Breast epithelium (tissue), 4 donors: ENCODE measurements around the gene BOK. TPM values are rescaled to one million over a fixed set of nuclear protein-coding genes. Genes with fewer than 3 reads are reported as not detected.

Experiments
- DNase-seq, 2 donors: peaks; one replicate each; pipeline ENCODE4 v3.0.0-alpha.2; 2019; ENCODE audit warnings: low spot score in 2 of 2
- H3K27ac ChIP-seq, 2 donors: fragments of 200-600 bp; sonication (generic) in 1 of 2; one replicate each; pipeline ENCODE4 v1.5.1; 2016 to 2019; ENCODE audit warnings: mild to moderate bottlenecking in 1 of 2
- H3K27me3 ChIP-seq, 2 donors: fragments of 200-600 bp; sonication (generic) in 1 of 2; one replicate each; pipeline versions ENCODE4 v1.5.1 to v1.6.0; 2017 to 2019; ENCODE audit warnings: control low read depth in 1 of 2, mild to moderate bottlenecking in 1 of 2
- H3K36me3 ChIP-seq: fragments of 200-600 bp; one replicate; pipeline ENCODE4 v1.5.1; 2019
- H3K4me1 ChIP-seq, 2 donors: fragments of 200-600 bp; sonication (generic); one replicate each; pipeline ENCODE4 v1.5.1; 2016 to 2019; ENCODE audit warnings: control low read depth in 1 of 2
- H3K4me3 ChIP-seq, 3 donors: fragments of 200-600 bp; sonication (generic); 1 replicate in 2 of 3; 2 replicates in 1 of 3; pipeline ENCODE4 v1.5.1; 2016 to 2019; ENCODE audit warnings: mild to moderate bottlenecking in 3 of 3, moderate library complexity in 2 of 3
- H3K9me3 ChIP-seq, 2 donors: fragments of 200-600 bp; sonication (generic) in 1 of 2; one replicate each; pipeline ENCODE4 v1.5.1; 2016 to 2019; ENCODE audit warnings: control low read depth in 1 of 2
- POLR2A ChIP-seq: fragments of 450-650 bp; IDR thresholded peaks from one replicate; pipeline ENCODE4 v1.6.1; 2016; ENCODE audit warnings: antibody characterized with exemption, mild to moderate bottlenecking, moderate library complexity
- POLR2AphosphoS5 ChIP-seq, 3 donors: sonication (generic); formaldehyde crosslinking; IDR thresholded peaks; one replicate each; pipeline ENCODE4 v1.6.1; 2017; ENCODE audit warnings: antibody characterized with exemption in 3 of 3
- intact Hi-C: fragments of 100-400 bp; cut with DNase I; formaldehyde crosslinking; loops from one replicate; pipeline ENCODE4 v1.15.1; 2023; ENCODE audit warnings: low total_unique reads
- total RNA-seq, 3 donors: library from RNA; depleted of rRNA; stranded (reverse); fragments of >200 nt; gene quantifications; one replicate each; pipeline ENCODE4 v1.1.0, GENCODE V29; 2016
- TF ChIP-seq, protein P1 (sequence below), 3 donors: fragments of 450-650 bp; IDR thresholded peaks; one replicate each; pipeline ENCODE4 v1.5.1; 2016 to 2017; ENCODE audit warnings: antibody characterized with exemption in 3 of 3, mild to moderate bottlenecking in 3 of 3, moderate library complexity in 3 of 3

The BOK gene
- total RNA-seq, 3 donors from 2014 or later, result 32.2 to 77.6 (median 40.3) TPM

- Histone ChIP-seq H3K4me1 (peaks cover 0 to 7% of the 10 kb centered on the region in 2 donors), H3K36me3 (no peaks in the 10 kb centered on the region), H3K27ac (no peak overlapping the region), H3K9me3 (no peaks in the 10 kb centered on the region), H3K27me3 (no peaks in the 10 kb centered on the region), H3K4me3 (no peak overlapping the region)
- intact Hi-C loops, result no loop called here
- TF ChIP-seq POLR2AphosphoS5 (IDR thresholded peaks at IDR 0.05) (no peak), POLR2A (no peak)
- TF ChIP-seq, protein P1, sequence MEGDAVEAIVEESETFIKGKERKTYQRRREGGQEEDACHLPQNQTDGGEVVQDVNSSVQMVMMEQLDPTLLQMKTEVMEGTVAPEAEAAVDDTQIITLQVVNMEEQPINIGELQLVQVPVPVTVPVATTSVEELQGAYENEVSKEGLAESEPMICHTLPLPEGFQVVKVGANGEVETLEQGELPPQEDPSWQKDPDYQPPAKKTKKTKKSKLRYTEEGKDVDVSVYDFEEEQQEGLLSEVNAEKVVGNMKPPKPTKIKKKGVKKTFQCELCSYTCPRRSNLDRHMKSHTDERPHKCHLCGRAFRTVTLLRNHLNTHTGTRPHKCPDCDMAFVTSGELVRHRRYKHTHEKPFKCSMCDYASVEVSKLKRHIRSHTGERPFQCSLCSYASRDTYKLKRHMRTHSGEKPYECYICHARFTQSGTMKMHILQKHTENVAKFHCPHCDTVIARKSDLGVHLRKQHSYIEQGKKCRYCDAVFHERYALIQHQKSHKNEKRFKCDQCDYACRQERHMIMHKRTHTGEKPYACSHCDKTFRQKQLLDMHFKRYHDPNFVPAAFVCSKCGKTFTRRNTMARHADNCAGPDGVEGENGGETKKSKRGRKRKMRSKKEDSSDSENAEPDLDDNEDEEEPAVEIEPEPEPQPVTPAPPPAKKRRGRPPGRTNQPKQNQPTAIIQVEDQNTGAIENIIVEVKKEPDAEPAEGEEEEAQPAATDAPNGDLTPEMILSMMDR (IDR thresholded peaks at IDR 0.05), result no peak
- no peak for DNase-seq
Measured at GRCh38 chr2:241550616-241551580, 7.6 kb upstream of the BOK start.

- H3K27ac ChIP-seq, result no peak overlapping the region
- DNase-seq, result no peak
- intact Hi-C loops, result no loop called here
- H3K4me3 ChIP-seq, result peak overlapping the region in 2 of 3 donors; percentile 24 to 51
- TF ChIP-seq POLR2AphosphoS5 (IDR thresholded peaks at IDR 0.05), result no peak
- TF ChIP-seq, protein P1 (IDR thresholded peaks at IDR 0.05), result no peak
- TF ChIP-seq POLR2A, result no peak
- peaks cover 0 to 6% of the 10 kb centered on the region in 2 donors for H3K4me1 ChIP-seq
- H3K36me3 ChIP-seq, result no peaks in the 10 kb centered on the region
- no peaks in the 10 kb centered on the region for H3K27me3 ChIP-seq
- H3K9me3 ChIP-seq, result peaks cover under 1 to 3% of the 10 kb centered on the region in 2 donors
Measured at GRCh38 chr2:241551599-241551997, 6.9 kb upstream of the BOK start.

DNA sequence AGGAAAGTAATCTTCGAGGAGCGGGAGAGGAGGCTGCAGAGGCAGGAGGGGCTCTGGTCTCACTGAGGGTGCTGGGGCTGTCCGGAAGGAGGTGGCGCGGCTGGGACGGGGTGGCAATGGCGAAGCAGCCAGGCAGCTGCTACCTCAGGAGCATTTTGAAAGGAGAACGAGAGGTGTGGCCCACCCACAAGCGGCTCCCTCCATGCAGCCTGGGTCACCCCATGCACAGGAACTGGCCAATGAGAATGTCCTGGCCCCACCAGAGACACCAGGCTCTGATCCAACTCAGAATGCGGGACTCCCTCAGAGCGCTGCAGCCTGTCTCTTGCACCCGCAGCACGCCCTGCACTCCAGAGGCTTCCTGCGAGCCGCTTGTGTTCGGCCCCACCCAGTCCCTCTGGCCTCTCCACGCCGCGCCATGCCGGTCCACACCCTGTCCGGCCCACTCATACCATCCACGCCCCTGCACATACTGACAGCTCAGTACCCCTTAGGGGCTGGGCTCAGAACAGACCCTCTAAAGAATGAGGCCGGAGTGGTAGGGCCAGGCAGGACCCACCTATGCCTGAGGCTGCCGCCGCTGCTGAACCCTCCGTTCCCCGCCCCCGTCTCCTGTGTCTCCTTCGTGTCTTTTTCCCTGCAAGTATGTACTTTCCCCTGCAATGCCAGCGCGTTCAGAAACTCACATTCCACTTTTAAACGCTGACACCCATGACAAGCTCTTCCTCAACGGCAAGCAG is 6.4 kb upstream of the BOK start:
- H3K27me3 ChIP-seq, result no peaks in the 10 kb centered on the region
- H3K4me3 ChIP-seq, result peak overlapping the region in 2 of 3 donors; percentile 24 to 51
- no peaks in the 10 kb centered on the region for H3K36me3 ChIP-seq
- TF ChIP-seq POLR2AphosphoS5 (IDR thresholded peaks at IDR 0.05), result no peak
- TF ChIP-seq, protein P1 (IDR thresholded peaks at IDR 0.05), result no peak
- no peak for TF ChIP-seq POLR2A
- intact Hi-C loops, result no loop called here
- no peak overlapping the region for H3K27ac ChIP-seq
- no peak for DNase-seq
- H3K9me3 ChIP-seq, result peaks cover 3 to 4% of the 10 kb centered on the region in 2 donors
- peaks cover 0 to under 1% of the 10 kb centered on the region in 2 donors for H3K4me1 ChIP-seq

GRCh38 chr2:241553512-241553830 is 5.1 kb upstream of the BOK start:
- no peaks in the 10 kb centered on the region for H3K4me1 ChIP-seq
- H3K27me3 ChIP-seq, result no peaks in the 10 kb centered on the region
- DNase-seq, result no peak
- H3K36me3 ChIP-seq, result no peaks in the 10 kb centered on the region
- H3K27ac ChIP-seq, result no peak overlapping the region
- H3K9me3 ChIP-seq, result peaks cover 3 to 4% of the 10 kb centered on the region in 2 donors
- intact Hi-C loops, result no loop called here
- TF ChIP-seq, protein P1 (IDR thresholded peaks at IDR 0.05), result no peak
- TF ChIP-seq POLR2A (no peak), POLR2AphosphoS5 (IDR thresholded peaks at IDR 0.05) (no peak)
- no peak overlapping the region for H3K4me3 ChIP-seq

DNA sequence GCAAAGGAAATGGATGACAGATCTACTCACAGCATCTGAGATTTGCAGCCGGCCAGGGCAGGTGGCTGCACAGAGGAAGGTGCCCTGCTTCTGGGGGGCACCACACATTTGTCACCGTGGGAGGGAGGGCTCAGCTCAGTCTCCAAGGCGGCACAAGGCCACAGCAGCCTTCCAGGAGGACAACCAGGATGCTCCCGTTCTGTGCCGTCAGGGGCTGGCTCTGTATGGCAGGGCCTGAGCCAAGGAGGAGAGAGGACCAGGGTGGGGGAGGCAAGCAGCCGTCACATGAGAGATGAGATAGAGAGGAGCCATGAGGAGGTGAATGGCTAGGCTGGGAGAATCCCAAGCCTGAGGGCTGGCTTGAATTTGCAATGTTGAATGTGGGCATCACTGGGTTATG is 4.6 kb upstream of the BOK start:
- Histone ChIP-seq H3K36me3 (no peaks in the 10 kb centered on the region), H3K4me3 (no peak overlapping the region), H3K27me3 (no peaks in the 10 kb centered on the region), H3K4me1 (no peaks in the 10 kb centered on the region), H3K27ac (no peak overlapping the region), H3K9me3 (peaks cover 3 to 4% of the 10 kb centered on the region in 2 donors)
- TF ChIP-seq, protein P1 (IDR thresholded peaks at IDR 0.05), result no peak
- TF ChIP-seq POLR2A, result no peak
- TF ChIP-seq POLR2AphosphoS5 (IDR thresholded peaks at IDR 0.05), result no peak
- intact Hi-C loops, result no loop called here
- no peak for DNase-seq
